DND-41 (cell line): Measurements from ENCODE around the gene TMSB10.

ENCODE experiments used
- EZH2 ChIP-seq: IDR thresholded peaks from 3 replicates; pipeline ENCODE4 v1.6.1; 2012; ENCODE audit warnings: borderline replicate concordance, low read depth, mild to moderate bottlenecking, moderate library complexity, low read length, inconsistent platforms; ENCODE audit not compliant: severe bottlenecking
- TF ChIP-seq, protein P1 (sequence below): IDR thresholded peaks from 2 replicates; pipeline ENCODE4 v1.5.1; 2012; ENCODE audit warnings: borderline replicate concordance, low read length, moderate library complexity, mild to moderate bottlenecking; ENCODE audit not compliant: poor library complexity, severe bottlenecking; ENCODE audit errors: extremely low read depth

DNA sequence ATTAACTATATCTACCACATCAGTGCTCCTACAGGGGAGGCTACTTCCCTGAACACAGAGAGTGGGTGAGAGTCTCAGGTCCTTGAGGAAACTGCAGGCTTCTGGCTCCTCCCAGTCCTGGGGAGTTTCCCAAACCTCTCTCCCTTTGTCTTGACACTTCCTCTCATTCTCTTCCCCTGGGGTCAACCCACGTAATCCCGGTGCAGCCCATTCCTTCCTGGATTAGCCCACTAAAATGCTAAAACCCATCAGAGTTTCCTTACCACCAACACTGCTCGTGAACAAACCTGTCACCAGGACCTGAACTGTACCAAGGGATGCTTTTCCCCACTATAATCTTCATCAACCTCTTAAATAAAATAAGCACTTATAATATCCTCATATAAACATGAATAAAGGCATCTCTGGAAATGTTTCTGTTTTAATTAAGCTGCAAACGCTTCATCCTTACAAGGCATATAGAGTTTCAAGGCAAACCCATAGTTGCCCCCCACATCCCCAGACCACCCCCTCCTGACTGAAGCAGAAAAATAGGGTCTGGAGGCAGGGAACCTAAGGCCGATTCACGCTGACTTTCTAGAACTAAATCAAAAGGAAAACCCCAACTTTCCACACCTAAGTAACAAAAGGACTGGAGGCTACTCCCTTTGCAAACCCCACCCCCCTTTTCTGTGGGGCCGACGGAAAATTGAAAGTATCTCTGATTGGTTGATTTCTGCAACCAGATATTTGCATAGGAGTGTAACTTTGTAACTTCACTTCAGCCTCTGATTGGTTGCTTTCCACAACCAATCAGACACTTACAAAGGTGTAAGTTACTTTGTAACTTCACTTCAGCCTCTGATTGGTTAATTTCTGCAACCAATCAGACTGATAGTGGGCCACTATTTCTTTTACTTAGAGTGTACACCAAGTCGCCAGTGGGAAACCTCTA, 19.0 kb downstream of the TMSB10 start:
- TF ChIP-seq, protein P1, sequence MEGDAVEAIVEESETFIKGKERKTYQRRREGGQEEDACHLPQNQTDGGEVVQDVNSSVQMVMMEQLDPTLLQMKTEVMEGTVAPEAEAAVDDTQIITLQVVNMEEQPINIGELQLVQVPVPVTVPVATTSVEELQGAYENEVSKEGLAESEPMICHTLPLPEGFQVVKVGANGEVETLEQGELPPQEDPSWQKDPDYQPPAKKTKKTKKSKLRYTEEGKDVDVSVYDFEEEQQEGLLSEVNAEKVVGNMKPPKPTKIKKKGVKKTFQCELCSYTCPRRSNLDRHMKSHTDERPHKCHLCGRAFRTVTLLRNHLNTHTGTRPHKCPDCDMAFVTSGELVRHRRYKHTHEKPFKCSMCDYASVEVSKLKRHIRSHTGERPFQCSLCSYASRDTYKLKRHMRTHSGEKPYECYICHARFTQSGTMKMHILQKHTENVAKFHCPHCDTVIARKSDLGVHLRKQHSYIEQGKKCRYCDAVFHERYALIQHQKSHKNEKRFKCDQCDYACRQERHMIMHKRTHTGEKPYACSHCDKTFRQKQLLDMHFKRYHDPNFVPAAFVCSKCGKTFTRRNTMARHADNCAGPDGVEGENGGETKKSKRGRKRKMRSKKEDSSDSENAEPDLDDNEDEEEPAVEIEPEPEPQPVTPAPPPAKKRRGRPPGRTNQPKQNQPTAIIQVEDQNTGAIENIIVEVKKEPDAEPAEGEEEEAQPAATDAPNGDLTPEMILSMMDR = no peak
- TF ChIP-seq EZH2 = no peak
